Measurements from ENCODE around the gene SPART. TPM values are rescaled to one million over a fixed set of nuclear protein-coding genes. Genes with fewer than 3 reads are reported as not detected.

The SPART gene
- total and polyA plus RNA-seq, 4 experiments from 2014 or later, result 44.7 to 67.0 (median 56.4) TPM

DNA sequence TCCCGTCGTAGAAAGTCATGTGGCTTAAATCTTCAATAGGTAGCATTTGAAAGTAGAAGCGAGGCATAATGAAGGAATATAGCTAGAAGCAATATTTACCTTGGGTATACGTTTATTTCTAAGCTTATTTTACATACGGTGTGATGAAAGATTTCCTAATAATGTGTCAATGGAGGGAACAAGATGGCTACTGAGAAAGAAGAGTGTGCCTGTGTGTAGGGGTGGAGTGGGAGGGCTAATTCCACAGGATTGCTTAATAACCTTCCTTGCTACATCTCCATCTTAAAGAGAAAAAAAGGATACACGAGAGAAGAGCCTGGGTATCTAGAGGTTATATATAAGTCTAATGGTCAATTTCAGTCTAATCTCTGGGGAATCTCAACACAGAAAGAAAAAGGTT, 2.0 kb downstream of the SPART start:
- POLR2A ChIA-PET (ENCODE audit: partially characterized antibody), result interaction anchor here (1.1 kb wide), 1 partner anchor 656 kb away, joined by 4 read pairs; the partner anchor contains the start of gene EXOSC8
- CTCF ChIA-PET (ENCODE audit: partially characterized antibody), result no interaction called here
- H3K4me1 Mint-ChIP-seq, result peaks cover 34 to 55% (median 44%) of the 10 kb centered on the region in 4 donors
- H3K27ac ChIP-seq (ENCODE audit: low read depth, low read length), result no peak overlapping the region
- H3K4me3 ChIP-seq (ENCODE audit: low read length in 2 of 2), result no peak overlapping the region
- H3K27ac Mint-ChIP-seq, result peak overlapping the region; percentile 43 to 83 (median 57)
- intact Hi-C loops (cut with micrococcal nuclease), result no loop called here
- H3K4me3 Mint-ChIP-seq, result peak overlapping the region in 7 of 8 donors; percentile 1 to 76 (median 60)
- no peaks in the 10 kb centered on the region for H3K9me3 ChIP-seq (ENCODE audit: control insufficient read depth in 1 of 2, low read length in 2 of 2)
- peaks cover 0 to 9% of the 10 kb centered on the region in 2 donors for H3K36me3 Mint-ChIP-seq
- no peaks in the 10 kb centered on the region for H3K36me3 ChIP-seq (ENCODE audit: insufficient read depth, low read length)
- peaks cover 0 to 4% of the 10 kb centered on the region in 2 donors for H3K27me3 Mint-ChIP-seq
- peaks cover 0 to 2% (median 0%) of the 10 kb centered on the region in 8 donors for H3K9me3 Mint-ChIP-seq
- H3K27me3 ChIP-seq (ENCODE audit: insufficient read depth, low read length), result no peaks in the 10 kb centered on the region
- peaks cover 33% of the 10 kb centered on the region for H3K4me1 ChIP-seq (ENCODE audit: insufficient read depth, low read length)
- no peak for DNase-seq

DNA sequence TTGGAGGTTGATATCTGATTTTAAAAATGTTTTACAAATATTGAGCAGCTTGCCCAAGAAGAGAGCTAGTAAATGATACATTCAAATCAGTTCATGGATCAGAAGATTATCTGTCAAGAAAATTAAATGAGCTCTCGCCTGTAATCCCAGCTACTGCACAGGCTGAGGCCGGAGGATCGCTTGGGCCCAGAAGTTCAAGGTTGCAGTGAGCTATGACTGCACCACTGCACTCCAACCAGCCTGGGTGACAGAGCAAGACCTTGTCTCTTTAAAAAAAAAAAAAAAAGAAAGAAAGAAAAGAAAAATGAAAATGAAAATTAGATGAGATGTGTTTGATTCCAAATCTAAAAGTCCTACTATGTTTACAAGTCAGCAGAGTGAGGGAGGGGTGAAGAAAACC, 2.4 kb downstream of the SPART start:
- peaks cover 36 to 59% (median 48%) of the 10 kb centered on the region in 4 donors for H3K4me1 Mint-ChIP-seq
- H3K9me3 ChIP-seq (ENCODE audit: control insufficient read depth in 1 of 2, low read length in 2 of 2), result no peaks in the 10 kb centered on the region
- CTCF ChIA-PET (ENCODE audit: partially characterized antibody), result no interaction called here
- H3K27me3 Mint-ChIP-seq, result peaks cover 0 to 4% of the 10 kb centered on the region in 2 donors
- POLR2A ChIA-PET (ENCODE audit: partially characterized antibody), result interaction anchor here (1.1 kb wide), 1 partner anchor 657 kb away, joined by 4 read pairs; the partner anchor contains the start of gene EXOSC8
- no peak overlapping the region for H3K4me3 ChIP-seq (ENCODE audit: low read length in 2 of 2)
- peak overlapping the region in 7 of 8 donors; percentile 1 to 76 (median 36) for H3K4me3 Mint-ChIP-seq
- H3K27ac ChIP-seq (ENCODE audit: low read depth, low read length), result no peak overlapping the region
- H3K9me3 Mint-ChIP-seq, result peaks cover 0 to 2% (median 0%) of the 10 kb centered on the region in 8 donors
- intact Hi-C loops (cut with micrococcal nuclease), result no loop called here
- no peaks in the 10 kb centered on the region for H3K36me3 ChIP-seq (ENCODE audit: insufficient read depth, low read length)
- H3K27me3 ChIP-seq (ENCODE audit: insufficient read depth, low read length), result no peaks in the 10 kb centered on the region
- peaks cover 0 to 9% of the 10 kb centered on the region in 2 donors for H3K36me3 Mint-ChIP-seq
- H3K27ac Mint-ChIP-seq, result peak overlapping the region; percentile 43 to 83 (median 57)
- DNase-seq, result no peak
- H3K4me1 ChIP-seq (ENCODE audit: insufficient read depth, low read length), result peaks cover 33% of the 10 kb centered on the region

GRCh38 chr13:36342715-36343114, 3.5 kb downstream of the SPART start:
- H3K36me3 Mint-ChIP-seq, result peaks cover 0 to 9% of the 10 kb centered on the region in 2 donors
- H3K27me3 ChIP-seq (ENCODE audit: insufficient read depth, low read length), result no peaks in the 10 kb centered on the region
- intact Hi-C loops (cut with micrococcal nuclease), result no loop called here
- peaks cover 0 to 2% (median 0%) of the 10 kb centered on the region in 8 donors for H3K9me3 Mint-ChIP-seq
- peaks cover 33% of the 10 kb centered on the region for H3K4me1 ChIP-seq (ENCODE audit: insufficient read depth, low read length)
- DNase-seq, result no peak
- no peak overlapping the region for H3K4me3 ChIP-seq (ENCODE audit: low read length in 2 of 2)
- ChIA-PET CTCF (ENCODE audit: partially characterized antibody) (no interaction called here), POLR2A (ENCODE audit: partially characterized antibody) (no interaction called here)
- no peak overlapping the region for H3K27ac ChIP-seq (ENCODE audit: low read depth, low read length)
- H3K4me3 Mint-ChIP-seq, result peak overlapping the region in 3 of 8 donors; percentile 0 to 16 (median 2)
- H3K27me3 Mint-ChIP-seq, result peaks cover 0 to 4% of the 10 kb centered on the region in 2 donors
- peaks cover 40 to 69% (median 57%) of the 10 kb centered on the region in 4 donors for H3K4me1 Mint-ChIP-seq
- H3K9me3 ChIP-seq (ENCODE audit: control insufficient read depth in 1 of 2, low read length in 2 of 2), result no peaks in the 10 kb centered on the region
- H3K36me3 ChIP-seq (ENCODE audit: insufficient read depth, low read length), result no peaks in the 10 kb centered on the region
- no peak overlapping the region for H3K27ac Mint-ChIP-seq

GRCh38 chr13:36341718-36342117, 4.5 kb downstream of the SPART start:
- H3K27ac Mint-ChIP-seq, result peak overlapping the region in 1 of 7 donors; percentile 48
- H3K36me3 ChIP-seq (ENCODE audit: insufficient read depth, low read length), result no peaks in the 10 kb centered on the region
- H3K27me3 ChIP-seq (ENCODE audit: insufficient read depth, low read length), result no peaks in the 10 kb centered on the region
- H3K4me1 ChIP-seq (ENCODE audit: insufficient read depth, low read length), result peaks cover 35% of the 10 kb centered on the region
- CTCF ChIA-PET (ENCODE audit: partially characterized antibody), result no interaction called here
- no peak overlapping the region for H3K4me3 ChIP-seq (ENCODE audit: low read length in 2 of 2)
- peaks cover 0 to 11% of the 10 kb centered on the region in 2 donors for H3K36me3 Mint-ChIP-seq
- POLR2A ChIA-PET (ENCODE audit: partially characterized antibody), result interaction anchor here (0.5 kb wide), 1 partner anchor 658 kb away, joined by 3 read pairs; no protein-coding TSS in a partner anchor
- no peak overlapping the region for H3K27ac ChIP-seq (ENCODE audit: low read depth, low read length)
- DNase-seq, result no peak
- H3K4me1 Mint-ChIP-seq, result peaks cover 46 to 77% (median 62%) of the 10 kb centered on the region in 4 donors
- H3K27me3 Mint-ChIP-seq, result peaks cover 0 to 4% of the 10 kb centered on the region in 2 donors
- no peaks in the 10 kb centered on the region for H3K9me3 ChIP-seq (ENCODE audit: control insufficient read depth in 1 of 2, low read length in 2 of 2)
- intact Hi-C loops (cut with micrococcal nuclease), result no loop called here
- peak overlapping the region in 1 of 8 donors; percentile 9 for H3K4me3 Mint-ChIP-seq
- peaks cover 0 to 2% (median 0%) of the 10 kb centered on the region in 8 donors for H3K9me3 Mint-ChIP-seq

GRCh38 chr13:36339600-36340155, 6.5 kb downstream of the SPART start:
- Mint-ChIP-seq H3K27ac (no peak overlapping the region), H3K9me3 (no peaks in the 10 kb centered on the region), H3K36me3 (peaks cover 0 to 6% of the 10 kb centered on the region in 2 donors), H3K4me1 (peaks cover 49 to 79% (median 60%) of the 10 kb centered on the region in 4 donors), H3K4me3 (peak overlapping the region in 1 of 8 donors; percentile 24), H3K27me3 (no peaks in the 10 kb centered on the region)
- DNase-seq, result no peak
- POLR2A ChIA-PET (ENCODE audit: partially characterized antibody), result no interaction called here
- Histone ChIP-seq H3K27ac (ENCODE audit: low read depth, low read length) (no peak overlapping the region), H3K4me3 (ENCODE audit: low read length in 2 of 2) (no peak overlapping the region), H3K36me3 (ENCODE audit: insufficient read depth, low read length) (no peaks in the 10 kb centered on the region), H3K27me3 (ENCODE audit: insufficient read depth, low read length) (no peaks in the 10 kb centered on the region), H3K9me3 (ENCODE audit: control insufficient read depth in 1 of 2, low read length in 2 of 2) (no peaks in the 10 kb centered on the region), H3K4me1 (ENCODE audit: insufficient read depth, low read length) (peaks cover 45% of the 10 kb centered on the region)
- intact Hi-C loops (cut with micrococcal nuclease), result no loop called here
- CTCF ChIA-PET (ENCODE audit: partially characterized antibody), result no interaction called here

DNA sequence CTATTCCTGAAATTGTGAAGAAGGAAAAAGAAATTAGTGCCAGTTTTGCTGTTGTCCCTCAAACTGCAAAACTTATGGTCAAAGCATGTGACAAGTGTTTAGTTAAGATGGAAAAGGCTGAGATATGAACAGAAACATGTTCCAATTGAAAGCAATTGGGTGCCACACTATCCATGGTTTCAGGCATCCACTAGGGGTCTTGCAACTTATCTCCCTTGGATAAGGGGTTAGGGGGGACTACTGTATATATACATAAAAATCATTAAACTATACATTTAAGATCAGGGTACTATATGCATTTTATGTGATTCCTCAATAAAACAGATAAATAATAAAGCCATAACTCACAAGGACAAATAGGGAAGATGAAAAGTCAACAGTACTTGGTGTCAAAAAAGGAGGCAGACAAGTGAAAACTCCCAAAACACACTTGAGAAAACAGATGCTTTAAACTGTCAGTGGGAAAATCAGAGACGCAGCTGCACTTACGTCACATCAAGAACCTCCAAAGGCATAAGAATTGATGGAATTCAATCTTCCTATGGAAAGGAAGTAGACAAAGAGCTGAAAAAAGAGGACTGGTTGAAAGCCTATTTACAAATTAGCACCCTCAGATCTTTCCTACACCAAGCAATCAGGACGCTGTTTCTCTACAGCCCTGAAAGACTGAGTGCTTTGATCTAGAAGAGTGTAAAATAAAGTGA, 8.1 kb downstream of the SPART start:
- Histone ChIP-seq H3K27ac (ENCODE audit: low read depth, low read length) (no peak overlapping the region), H3K4me3 (ENCODE audit: low read length in 2 of 2) (no peak overlapping the region), H3K27me3 (ENCODE audit: insufficient read depth, low read length) (no peaks in the 10 kb centered on the region), H3K36me3 (ENCODE audit: insufficient read depth, low read length) (no peaks in the 10 kb centered on the region), H3K9me3 (ENCODE audit: control insufficient read depth in 1 of 2, low read length in 2 of 2) (no peaks in the 10 kb centered on the region), H3K4me1 (ENCODE audit: insufficient read depth, low read length) (peaks cover 39% of the 10 kb centered on the region)
- no peak for DNase-seq
- ChIA-PET CTCF (ENCODE audit: partially characterized antibody) (no interaction called here), POLR2A (ENCODE audit: partially characterized antibody) (no interaction called here)
- H3K9me3 Mint-ChIP-seq, result no peaks in the 10 kb centered on the region
- no peaks in the 10 kb centered on the region for H3K27me3 Mint-ChIP-seq
- peak overlapping the region in 1 of 8 donors; percentile 3 for H3K4me3 Mint-ChIP-seq
- H3K27ac Mint-ChIP-seq, result no peak overlapping the region
- H3K36me3 Mint-ChIP-seq, result peaks cover 0 to 8% of the 10 kb centered on the region in 2 donors
- H3K4me1 Mint-ChIP-seq, result peaks cover 49 to 77% (median 59%) of the 10 kb centered on the region in 4 donors
- intact Hi-C loops (cut with micrococcal nuclease), result no loop called here

DNA sequence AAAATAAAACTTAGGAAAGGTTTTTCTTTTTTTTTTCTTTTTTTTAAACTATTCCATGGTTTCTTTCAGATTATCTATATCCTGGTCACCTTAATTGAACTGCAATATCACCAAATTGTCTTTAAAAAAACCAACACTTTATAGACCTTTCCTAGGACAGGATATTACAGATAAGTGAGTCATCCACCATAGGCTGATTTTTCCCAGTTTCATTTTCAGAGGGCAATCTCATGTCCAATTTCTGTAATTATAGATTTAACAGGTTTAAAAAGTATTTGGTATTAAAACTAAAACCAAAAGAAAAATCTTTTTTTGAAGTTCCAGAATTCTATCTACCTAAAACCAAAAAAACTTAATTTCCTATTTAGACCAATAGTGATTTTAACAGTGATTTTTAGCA, 13.2 kb downstream of the SPART start:
- Histone ChIP-seq H3K4me3 (ENCODE audit: low read length in 2 of 2) (no peak overlapping the region), H3K4me1 (ENCODE audit: insufficient read depth, low read length) (peaks cover 27% of the 10 kb centered on the region), H3K9me3 (ENCODE audit: control insufficient read depth in 1 of 2, low read length in 2 of 2) (no peaks in the 10 kb centered on the region), H3K36me3 (ENCODE audit: insufficient read depth, low read length) (no peaks in the 10 kb centered on the region), H3K27me3 (ENCODE audit: insufficient read depth, low read length) (no peaks in the 10 kb centered on the region), H3K27ac (ENCODE audit: low read depth, low read length) (no peak overlapping the region)
- Mint-ChIP-seq H3K36me3 (peaks cover 27 to 34% of the 10 kb centered on the region in 2 donors), H3K4me3 (peak overlapping the region in 1 of 8 donors; percentile 17), H3K27ac (no peak overlapping the region), H3K27me3 (no peaks in the 10 kb centered on the region), H3K4me1 (peaks cover 28 to 41% (median 32%) of the 10 kb centered on the region in 4 donors), H3K9me3 (no peaks in the 10 kb centered on the region)
- no peak for DNase-seq
- ChIA-PET POLR2A (ENCODE audit: partially characterized antibody) (no interaction called here), CTCF (ENCODE audit: partially characterized antibody) (no interaction called here)
- intact Hi-C loops (cut with micrococcal nuclease), result no loop called here
